Activated T-cell treated with anti-CD3 and anti-CD28 coated beads, Interleukin-2, amount 50 U/mL, for 72 hours (primary cell): ENCODE results near the gene SNX20. TPM values are rescaled to one million over a fixed set of nuclear protein-coding genes. Genes with fewer than 3 reads are reported as not detected.

Source experiments
- ATAC-seq, 2 donors: fragments of 150-1000 bp; cut with Tn5 transposase; replicated peaks in 1 of 2; 2 replicates each; pipeline ENCODE4 v1.10.0; 2021; ENCODE audit warnings: moderate library complexity in 2 of 2, mild to moderate bottlenecking in 1 of 2
- DNase-seq, 2 donors: peaks; one replicate each; pipeline ENCODE4 v3.0.0; 2021 to 2022; ENCODE audit warnings: mixed read lengths in 1 of 2
- H3K27ac Mint-ChIP-seq: one replicate; pipeline ENCODE4 v1.8.0; 2022; ENCODE audit warnings: mild to moderate bottlenecking, moderate library complexity, mixed read lengths
- H3K27me3 Mint-ChIP-seq: one replicate; pipeline ENCODE4 v1.8.0; 2022; ENCODE audit warnings: low read depth, mixed read lengths
- H3K36me3 Mint-ChIP-seq, 2 donors: one replicate each; pipeline ENCODE4 v1.8.0; 2022; ENCODE audit warnings: mixed read lengths in 2 of 2, mild to moderate bottlenecking in 1 of 2; ENCODE audit not compliant: insufficient read depth in 2 of 2
- H3K4me1 Mint-ChIP-seq: one replicate; pipeline ENCODE4 v1.8.0; 2022; ENCODE audit warnings: low read depth, mixed read lengths
- H3K4me3 Mint-ChIP-seq, 2 donors: one replicate each; pipeline ENCODE4 v1.8.0; 2022; ENCODE audit warnings: mild to moderate bottlenecking in 2 of 2, mixed read lengths in 2 of 2, moderate library complexity in 2 of 2
- H3K9me3 Mint-ChIP-seq, 2 donors: one replicate each; pipeline ENCODE4 v1.8.0; 2022; ENCODE audit warnings: mixed read lengths in 2 of 2
- total RNA-seq, 2 donors: library from RNA; stranded (reverse); gene quantifications; one replicate each; pipeline ENCODE4 v1.2.3, GENCODE V29; 2022

Gene SNX20
- total RNA-seq, 2 donors from 2014 or later: 45.2 to 49.9 TPM

DNA sequence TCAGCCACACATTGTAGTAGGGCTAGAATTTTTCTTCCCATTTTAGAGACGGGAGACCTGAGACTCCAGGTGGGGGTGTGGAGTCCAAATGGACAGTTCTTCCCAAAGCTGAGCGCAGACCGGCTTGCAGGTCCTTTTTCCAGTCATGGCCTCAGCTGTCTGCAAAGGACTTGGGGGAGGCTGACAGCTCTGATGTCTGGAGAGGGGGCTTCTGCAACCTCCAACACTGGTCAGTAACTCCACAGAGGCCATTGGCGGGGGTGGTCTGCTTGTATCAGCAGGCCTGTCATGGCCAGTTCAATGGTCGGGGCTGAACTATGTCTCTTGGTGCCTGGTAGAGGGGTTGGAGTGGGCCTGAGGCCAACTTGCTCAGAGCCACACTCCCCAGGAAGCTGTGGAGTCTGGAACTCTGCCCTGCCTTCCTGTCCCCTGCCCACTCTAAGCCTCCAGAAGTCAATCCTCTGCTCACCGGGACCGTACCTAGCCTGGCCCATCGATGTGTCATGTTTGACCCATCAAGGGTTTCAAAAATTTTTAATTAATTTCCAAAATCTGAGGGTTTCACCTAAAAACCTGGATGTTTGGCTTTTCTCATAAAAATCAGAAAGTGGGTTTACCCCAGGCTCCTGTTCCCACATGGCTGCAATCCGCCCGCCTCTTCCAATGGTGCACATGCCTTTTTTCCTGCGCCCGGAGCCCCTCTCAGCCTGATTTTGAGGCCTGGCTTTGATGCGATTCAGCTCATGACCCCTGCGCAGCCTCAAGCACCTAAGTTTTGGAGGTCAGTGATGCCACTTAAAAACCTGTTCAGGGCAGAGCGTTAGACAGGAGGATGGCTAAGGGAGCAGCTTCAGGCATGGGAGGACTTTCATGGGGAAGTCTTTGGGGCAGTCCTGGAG lies 39.9 kb downstream of the SNX20 start:
- Mint-ChIP-seq H3K4me3 (no peak overlapping the region), H3K27me3 (no peaks in the 10 kb centered on the region), H3K36me3 (no peaks in the 10 kb centered on the region), H3K4me1 (peaks cover 11% of the 10 kb centered on the region), H3K9me3 (no peaks in the 10 kb centered on the region), H3K27ac (no peak overlapping the region)
- no peak for ATAC-seq
- DNase-seq: no peak

DNA sequence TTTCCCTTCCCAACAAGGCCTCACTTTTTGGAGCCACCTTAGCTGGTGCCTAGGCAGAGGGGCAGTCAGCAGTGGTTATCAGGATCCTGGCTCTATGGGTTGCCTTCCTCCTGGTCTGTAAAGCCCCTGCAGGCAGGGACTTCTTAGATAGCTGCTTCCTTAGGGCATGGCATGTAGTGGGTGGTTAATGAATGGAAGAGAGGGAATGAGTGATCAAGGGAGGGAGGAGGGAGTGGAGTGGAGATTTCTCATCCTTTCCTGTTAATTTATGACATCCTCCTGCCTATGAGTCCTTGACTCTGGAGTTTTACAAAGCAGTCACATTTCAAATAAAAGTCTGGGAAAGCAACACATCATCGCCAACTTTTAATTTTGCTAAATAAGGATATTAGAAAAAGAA lies 40.7 kb downstream of the SNX20 start:
- ATAC-seq: no peak
- no peak for DNase-seq
- H3K27ac Mint-ChIP-seq: no peak overlapping the region
- peaks cover 16% of the 10 kb centered on the region for H3K4me1 Mint-ChIP-seq
- H3K36me3 Mint-ChIP-seq: no peaks in the 10 kb centered on the region
- H3K9me3 Mint-ChIP-seq: no peaks in the 10 kb centered on the region
- H3K4me3 Mint-ChIP-seq: no peak overlapping the region
- no peaks in the 10 kb centered on the region for H3K27me3 Mint-ChIP-seq

DNA sequence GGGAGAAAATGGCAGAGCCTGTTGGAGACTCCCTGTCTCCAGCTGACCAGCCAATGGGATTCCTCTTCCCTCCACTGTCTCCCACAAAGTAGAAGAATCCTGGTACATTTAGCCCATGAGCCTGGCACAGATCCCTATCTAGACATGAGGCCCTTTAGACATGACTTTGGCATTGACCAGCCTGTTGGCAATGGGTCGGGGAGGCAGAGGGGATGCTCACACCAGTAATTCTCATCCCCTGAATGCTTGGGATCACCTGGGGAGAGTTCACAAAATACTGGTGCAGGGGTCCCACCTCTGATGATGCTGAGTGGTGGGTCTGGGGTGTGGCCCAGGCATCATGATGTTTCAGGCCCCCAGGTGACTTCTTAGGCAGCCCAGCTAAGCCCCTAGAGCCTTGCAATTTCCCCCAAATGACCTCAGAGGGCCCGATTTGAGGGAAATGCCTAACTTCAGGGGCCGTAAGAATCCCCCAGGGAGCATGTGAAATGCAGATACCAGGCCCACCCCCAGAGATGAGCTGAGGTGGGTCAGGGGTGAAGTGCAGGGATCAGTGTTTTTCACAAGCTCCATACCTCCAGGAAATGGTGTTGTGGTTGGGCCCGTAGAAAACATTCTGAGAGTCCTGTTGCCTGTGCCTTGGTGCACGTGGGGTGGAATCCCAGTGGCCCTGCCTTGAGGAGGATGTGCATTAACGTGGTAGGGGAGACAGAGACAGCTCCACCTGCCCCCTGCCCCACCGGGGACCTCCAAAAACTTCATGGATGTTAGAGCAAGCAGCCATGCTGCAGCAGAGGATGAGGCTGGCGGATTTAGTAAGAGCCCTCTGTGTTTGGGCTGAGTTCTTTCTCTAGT lies 42.1 kb downstream of the SNX20 start:
- no peak overlapping the region for H3K4me3 Mint-ChIP-seq
- DNase-seq: no peak
- no peak for ATAC-seq
- H3K27me3 Mint-ChIP-seq: no peaks in the 10 kb centered on the region
- no peaks in the 10 kb centered on the region for H3K9me3 Mint-ChIP-seq
- no peak overlapping the region for H3K27ac Mint-ChIP-seq
- no peaks in the 10 kb centered on the region for H3K36me3 Mint-ChIP-seq
- H3K4me1 Mint-ChIP-seq: peaks cover 10% of the 10 kb centered on the region

DNA sequence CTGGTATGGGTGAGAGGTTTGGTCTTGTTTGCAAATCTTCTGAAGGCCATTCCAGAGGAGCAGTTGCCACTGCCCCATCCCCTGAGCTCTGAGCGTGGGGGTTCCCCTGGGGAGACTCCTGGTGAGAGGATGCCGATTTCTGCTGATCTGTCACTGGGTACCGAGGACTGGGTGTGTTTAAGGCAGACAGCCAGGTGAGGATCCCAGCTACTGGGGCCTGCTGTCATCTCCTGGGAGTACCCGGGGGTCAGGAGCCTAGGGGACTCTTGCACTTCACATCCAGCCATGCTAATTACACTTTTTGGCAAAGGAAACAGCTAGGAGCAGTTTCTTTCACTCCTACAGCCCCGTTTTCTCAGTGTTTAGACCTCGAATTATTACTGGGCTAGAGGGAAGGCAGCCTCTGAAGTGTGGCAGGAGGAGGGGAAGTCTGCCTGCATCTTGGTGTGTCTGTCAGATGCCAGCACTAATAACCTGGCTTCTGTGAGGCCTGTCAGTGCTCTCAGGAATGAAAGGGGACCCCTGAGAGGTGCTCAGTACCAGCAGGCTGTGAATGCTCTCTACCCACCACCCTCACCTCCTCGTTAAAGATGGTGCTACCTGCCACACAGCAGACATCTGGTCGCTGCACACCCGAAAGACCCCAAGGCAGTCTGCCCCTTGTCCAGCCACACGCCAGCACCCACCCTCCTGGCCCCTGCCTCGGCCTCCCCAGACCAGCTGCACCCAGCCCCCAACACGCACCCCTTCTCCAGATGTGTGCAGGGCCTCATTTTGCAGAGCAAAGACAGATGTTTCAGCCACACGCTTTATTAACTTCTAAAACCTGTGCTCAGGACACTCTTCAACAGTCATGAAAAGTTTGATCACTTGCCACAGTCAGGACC lies 43.2 kb downstream of the SNX20 start:
- no peak overlapping the region for H3K4me3 Mint-ChIP-seq
- no peak for DNase-seq
- no peak overlapping the region for H3K27ac Mint-ChIP-seq
- H3K9me3 Mint-ChIP-seq: no peaks in the 10 kb centered on the region
- ATAC-seq: no peak
- no peaks in the 10 kb centered on the region for H3K36me3 Mint-ChIP-seq
- no peaks in the 10 kb centered on the region for H3K27me3 Mint-ChIP-seq
- peaks cover 10% of the 10 kb centered on the region for H3K4me1 Mint-ChIP-seq

DNA sequence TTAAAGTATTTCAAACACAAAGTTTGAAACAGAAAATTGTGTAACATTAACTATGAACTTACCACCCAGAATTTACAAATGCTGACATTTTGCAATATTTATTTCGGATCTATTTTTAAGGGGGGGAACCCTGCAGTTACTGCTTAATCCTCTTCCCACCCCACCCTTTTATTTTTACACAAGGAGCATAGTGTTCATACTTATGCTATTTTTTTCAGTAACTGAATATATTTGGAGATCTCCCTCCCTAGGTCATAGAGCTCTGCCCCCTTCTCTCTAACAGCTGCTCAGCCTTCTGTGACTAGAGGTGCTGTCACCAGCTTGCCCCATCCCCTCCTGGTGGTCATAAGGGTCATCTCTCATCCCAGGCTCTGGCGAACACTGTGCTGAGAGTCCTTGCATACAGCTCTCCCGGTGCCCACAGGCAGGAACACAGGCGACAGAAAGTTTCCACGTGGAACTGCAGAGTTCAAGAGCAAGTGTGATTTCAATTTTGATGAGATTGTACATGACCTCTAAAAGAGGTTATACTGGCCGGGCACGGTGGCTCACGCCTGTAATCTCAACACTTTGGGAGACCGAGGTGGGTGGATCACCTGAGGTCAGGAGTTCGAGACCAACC lies 44.2 kb downstream of the SNX20 start:
- Mint-ChIP-seq H3K4me3 (no peak overlapping the region), H3K36me3 (no peaks in the 10 kb centered on the region), H3K27me3 (no peaks in the 10 kb centered on the region), H3K9me3 (no peaks in the 10 kb centered on the region), H3K27ac (no peak overlapping the region), H3K4me1 (peaks cover 10% of the 10 kb centered on the region)
- DNase-seq (no peak), ATAC-seq (no peak)

DNA sequence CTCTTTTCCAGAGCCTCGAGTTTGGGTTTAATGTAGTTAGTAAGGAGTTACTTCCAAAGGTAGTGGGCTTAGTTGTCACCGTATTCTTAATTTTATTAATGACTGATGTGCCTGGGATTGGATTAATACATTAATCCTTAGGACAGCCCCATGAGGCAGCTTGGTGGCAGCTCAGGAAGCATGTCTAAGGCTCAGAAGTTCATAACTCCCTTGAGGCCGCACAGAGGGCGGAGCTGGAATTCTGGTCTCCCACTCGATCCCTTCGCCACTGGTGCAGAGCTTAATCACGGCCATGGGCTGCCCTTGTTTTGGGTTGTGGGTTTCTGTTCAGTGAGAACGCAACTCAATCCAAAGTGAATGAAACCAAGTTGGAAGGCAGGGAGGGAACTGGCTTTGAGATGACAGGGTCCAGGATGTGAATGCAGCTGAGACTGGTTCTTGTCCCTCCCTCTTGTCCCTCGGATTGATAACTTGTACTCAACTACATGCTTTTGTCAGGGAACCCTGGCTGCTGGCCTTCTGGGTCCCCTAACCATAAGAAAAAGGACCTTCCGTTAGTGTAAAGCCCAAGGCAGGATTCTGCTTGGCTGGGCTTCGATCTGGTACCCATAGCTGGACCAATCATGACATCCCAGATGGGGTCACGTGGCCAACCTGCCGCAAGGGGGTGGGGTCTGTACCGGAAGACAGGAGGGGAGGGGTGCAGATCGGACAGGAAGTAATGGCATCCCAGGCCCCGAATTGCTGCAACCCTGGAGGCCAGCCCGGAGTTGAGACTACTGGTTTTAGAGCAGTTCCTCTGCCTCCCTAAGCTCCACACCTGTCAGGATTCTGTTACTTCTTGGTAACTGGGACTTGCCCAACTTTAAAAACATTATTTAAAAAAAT lies 45.4 kb downstream of the SNX20 start:
- ATAC-seq: peak; percentile 48 to 62
- peaks cover 10% of the 10 kb centered on the region for H3K4me1 Mint-ChIP-seq
- no peaks in the 10 kb centered on the region for H3K36me3 Mint-ChIP-seq
- no peak overlapping the region for H3K4me3 Mint-ChIP-seq
- H3K9me3 Mint-ChIP-seq: no peaks in the 10 kb centered on the region
- H3K27ac Mint-ChIP-seq: no peak overlapping the region
- DNase-seq: peak; percentile 26 to 29
- no peaks in the 10 kb centered on the region for H3K27me3 Mint-ChIP-seq

DNA sequence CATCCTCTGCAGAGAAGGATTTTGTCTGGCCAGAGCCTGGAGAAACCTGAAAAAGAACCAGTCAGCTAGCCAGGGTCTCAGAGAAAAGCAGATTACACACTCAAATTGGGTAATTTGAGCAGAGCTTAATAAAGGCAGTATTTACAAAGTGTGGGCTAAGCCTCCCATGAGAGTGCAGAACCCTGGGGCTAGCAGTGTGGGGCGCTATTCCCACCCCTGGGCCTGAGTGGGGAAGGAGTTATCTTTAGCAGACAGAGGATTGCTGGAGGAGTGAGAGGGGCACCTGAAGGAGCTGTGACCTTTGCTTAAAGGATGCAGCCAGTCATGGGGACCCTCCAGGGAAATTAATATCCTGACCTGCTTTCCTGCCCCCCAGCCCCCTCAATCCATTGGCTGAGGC lies 46.2 kb downstream of the SNX20 start:
- Mint-ChIP-seq H3K27ac (no peak overlapping the region), H3K4me1 (peaks cover 10% of the 10 kb centered on the region), H3K36me3 (no peaks in the 10 kb centered on the region), H3K4me3 (no peak overlapping the region), H3K9me3 (no peaks in the 10 kb centered on the region), H3K27me3 (no peaks in the 10 kb centered on the region)
- no peak for DNase-seq
- no peak for ATAC-seq

DNA sequence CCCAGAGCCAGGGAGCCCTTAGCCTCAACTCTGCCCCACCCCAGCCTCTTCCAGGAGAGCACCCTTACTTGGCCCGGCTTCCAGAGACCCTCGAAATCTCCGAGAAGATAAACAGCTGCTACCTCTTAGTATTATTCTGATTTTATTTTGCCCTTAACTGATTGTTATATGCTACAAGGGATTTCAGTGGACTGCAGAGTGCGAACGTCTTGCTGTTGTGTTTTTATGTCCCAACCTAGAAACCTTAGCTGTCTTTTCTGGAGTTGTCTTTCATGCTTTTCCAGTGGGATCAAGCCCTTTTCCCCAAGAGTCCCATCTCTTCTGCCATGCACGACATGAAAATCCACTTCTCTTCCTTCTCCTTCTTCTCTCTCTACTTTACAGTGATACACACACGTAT lies 47.0 kb downstream of the SNX20 start:
- no peak overlapping the region for H3K27ac Mint-ChIP-seq

DNA sequence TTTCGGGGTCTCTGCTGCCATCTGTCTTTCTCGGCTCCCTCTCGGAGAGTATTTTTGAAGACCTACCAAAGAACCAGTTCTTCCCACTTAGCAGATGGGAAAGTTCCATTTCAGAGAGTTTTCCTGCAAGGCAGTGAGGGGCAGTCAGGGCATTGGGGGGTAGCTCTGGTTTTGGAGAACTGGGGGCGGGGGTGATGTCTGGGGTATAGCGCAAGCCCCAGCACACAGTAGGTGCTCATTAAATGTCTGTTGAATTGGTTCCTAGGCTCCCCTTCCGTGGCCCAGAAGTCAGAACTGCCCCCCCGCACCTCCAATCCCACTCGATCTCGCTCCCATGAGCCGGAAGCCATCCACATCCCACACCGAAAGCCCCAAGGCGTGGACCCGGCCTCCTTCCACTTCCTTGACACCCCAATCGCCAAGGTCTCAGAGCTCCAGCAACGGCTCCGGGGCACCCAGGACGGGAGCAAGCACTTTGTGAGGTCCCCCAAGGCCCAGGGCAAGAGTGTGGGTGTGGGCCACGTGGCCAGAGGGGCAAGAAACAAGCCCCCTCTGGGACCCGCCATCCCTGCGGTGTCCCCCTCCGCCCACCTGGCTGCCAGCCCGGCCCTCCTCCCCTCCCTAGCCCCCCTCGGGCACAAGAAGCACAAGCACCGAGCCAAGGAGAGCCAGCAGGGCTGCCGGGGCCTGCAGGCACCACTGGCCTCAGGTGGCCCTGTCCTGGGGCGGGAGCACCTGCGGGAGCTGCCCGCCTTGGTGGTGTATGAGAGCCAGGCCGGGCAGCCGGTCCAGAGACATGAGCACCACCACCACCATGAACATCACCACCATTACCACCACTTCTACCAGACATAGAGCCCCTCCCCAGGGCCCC lies 47.9 kb downstream of the SNX20 start:
- ATAC-seq: no peak
- H3K9me3 Mint-ChIP-seq: no peaks in the 10 kb centered on the region
- DNase-seq: no peak
- H3K27ac Mint-ChIP-seq: no peak overlapping the region
- no peak overlapping the region for H3K4me3 Mint-ChIP-seq
- no peaks in the 10 kb centered on the region for H3K27me3 Mint-ChIP-seq
- peaks cover 10% of the 10 kb centered on the region for H3K4me1 Mint-ChIP-seq
- no peaks in the 10 kb centered on the region for H3K36me3 Mint-ChIP-seq

More for the DNA sequence above, 47.0 kb downstream of the SNX20 start:
- Mint-ChIP-seq H3K27me3 (no peaks in the 10 kb centered on the region), H3K4me3 (no peak overlapping the region), H3K4me1 (peaks cover 10% of the 10 kb centered on the region), H3K36me3 (no peaks in the 10 kb centered on the region), H3K9me3 (no peaks in the 10 kb centered on the region)
- DNase-seq: no peak
- ATAC-seq: no peak

DNA sequence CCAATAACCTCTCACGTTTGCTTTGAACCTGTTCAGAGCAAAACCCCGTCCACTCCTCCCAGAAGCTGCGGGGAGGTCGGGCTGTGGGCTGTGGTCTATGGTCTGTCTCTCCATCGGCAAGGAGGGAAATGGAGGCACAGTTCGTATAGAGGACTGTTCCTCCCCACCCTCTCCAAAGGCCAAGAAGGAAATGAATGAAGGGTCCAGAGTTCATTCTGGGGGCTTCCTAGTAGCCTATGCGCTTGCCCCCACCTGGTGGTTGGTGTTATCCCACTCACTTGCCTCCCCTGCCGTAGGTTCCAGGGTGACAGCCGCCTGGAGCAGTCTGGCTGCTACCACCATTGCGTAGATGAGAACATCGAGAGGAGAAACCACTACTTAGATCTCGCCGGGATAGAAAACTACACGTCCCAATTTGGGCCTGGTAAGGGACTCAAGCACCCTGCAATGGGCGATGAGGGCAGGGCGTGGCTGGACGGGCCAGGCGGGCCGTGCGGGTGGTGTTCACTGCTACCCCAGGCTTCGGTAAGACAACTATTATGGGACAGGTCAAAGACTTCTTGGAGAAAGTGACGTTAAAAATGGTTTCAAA lies 49.0 kb downstream of the SNX20 start:
- Mint-ChIP-seq H3K27me3 (no peaks in the 10 kb centered on the region), H3K4me3 (no peak overlapping the region), H3K27ac (no peak overlapping the region), H3K9me3 (no peaks in the 10 kb centered on the region), H3K4me1 (peaks cover 16% of the 10 kb centered on the region), H3K36me3 (no peaks in the 10 kb centered on the region)
- DNase-seq: no peak
- ATAC-seq: no peak
